IMR-90 (cell line): ENCODE results near the gene GAS7.

Experiments
- BHLHE40 ChIP-seq: fragments of 150-350 bp; IDR thresholded peaks from 2 replicates; pipeline ENCODE4 v1.6.1; 2016; ENCODE audit warnings: mild to moderate bottlenecking, low read depth, low read length
- POLR2A ChIP-seq: IDR thresholded peaks from 2 replicates; pipeline ENCODE4 v1.6.1; 2012; ENCODE audit warnings: mild to moderate bottlenecking, low read depth, low read length
- RAD21 ChIP-seq: IDR thresholded peaks from 2 replicates; pipeline ENCODE4 v1.6.1; 2012; ENCODE audit warnings: low read length, improper control_type of control experiment
- RFX5 ChIP-seq: IDR thresholded peaks from 2 replicates; pipeline ENCODE4 v1.8.0; 2012; ENCODE audit warnings: low read depth, mild to moderate bottlenecking, low read length, moderate library complexity
- SMC3 ChIP-seq: fragments of 150-350 bp; IDR thresholded peaks from 2 replicates; pipeline ENCODE4 v1.6.1; 2016; ENCODE audit warnings: low read depth, mild to moderate bottlenecking, antibody characterized with exemption, low read length, moderate library complexity
- TF ChIP-seq, protein P1 (sequence below): conservative IDR thresholded peaks from 2 replicates; pipeline ENCODE4 v1.5.1; 2012; ENCODE audit warnings: mild to moderate bottlenecking, low read depth, low read length, improper control_type of control experiment

DNA sequence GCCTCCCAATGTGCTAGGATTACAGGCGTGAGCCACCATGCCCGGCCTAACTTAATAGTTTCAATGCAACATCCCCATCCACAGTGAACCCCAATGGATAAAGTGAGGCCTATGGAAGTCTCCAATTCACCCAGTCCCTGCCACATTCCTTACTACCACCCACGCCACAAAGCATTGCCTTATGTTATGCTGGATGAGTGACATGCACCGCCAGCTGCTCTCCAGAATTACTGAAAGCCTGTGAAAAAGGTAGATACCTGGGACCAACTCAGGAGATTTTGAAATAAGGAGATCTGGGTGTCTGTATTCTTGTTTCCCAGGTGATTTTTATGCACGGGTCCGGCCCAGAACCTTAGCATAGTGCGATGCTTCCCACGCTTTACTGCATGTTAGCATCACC, 16.9 kb upstream of the GAS7 start:
- TF ChIP-seq, protein P1, sequence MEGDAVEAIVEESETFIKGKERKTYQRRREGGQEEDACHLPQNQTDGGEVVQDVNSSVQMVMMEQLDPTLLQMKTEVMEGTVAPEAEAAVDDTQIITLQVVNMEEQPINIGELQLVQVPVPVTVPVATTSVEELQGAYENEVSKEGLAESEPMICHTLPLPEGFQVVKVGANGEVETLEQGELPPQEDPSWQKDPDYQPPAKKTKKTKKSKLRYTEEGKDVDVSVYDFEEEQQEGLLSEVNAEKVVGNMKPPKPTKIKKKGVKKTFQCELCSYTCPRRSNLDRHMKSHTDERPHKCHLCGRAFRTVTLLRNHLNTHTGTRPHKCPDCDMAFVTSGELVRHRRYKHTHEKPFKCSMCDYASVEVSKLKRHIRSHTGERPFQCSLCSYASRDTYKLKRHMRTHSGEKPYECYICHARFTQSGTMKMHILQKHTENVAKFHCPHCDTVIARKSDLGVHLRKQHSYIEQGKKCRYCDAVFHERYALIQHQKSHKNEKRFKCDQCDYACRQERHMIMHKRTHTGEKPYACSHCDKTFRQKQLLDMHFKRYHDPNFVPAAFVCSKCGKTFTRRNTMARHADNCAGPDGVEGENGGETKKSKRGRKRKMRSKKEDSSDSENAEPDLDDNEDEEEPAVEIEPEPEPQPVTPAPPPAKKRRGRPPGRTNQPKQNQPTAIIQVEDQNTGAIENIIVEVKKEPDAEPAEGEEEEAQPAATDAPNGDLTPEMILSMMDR, result no peak
- no peak for TF ChIP-seq POLR2A
- no peak for TF ChIP-seq BHLHE40
- no peak for TF ChIP-seq RAD21
- TF ChIP-seq RFX5, result no peak
- TF ChIP-seq SMC3, result no peak
